GM13976 (cell line): ENCODE results near the gene AUTS2.

Experiments used
- DNase-seq: peaks from one replicate; pipeline ENCODE4 v3.0.0; 2012; ENCODE audit warnings: low spot score
- in situ Hi-C: fragments of 300-500 bp; cut with MboI; formaldehyde crosslinking; loops from one replicate; pipeline ENCODE4 v1.12.0; 2022; ENCODE audit warnings: low sequenced_read_pairs, mixed read lengths, inconsistent platforms; ENCODE audit not compliant: unreplicated experiment
- TF ChIP-seq, protein P1 (sequence below): IDR thresholded peaks from 2 replicates; pipeline ENCODE4 v1.5.1; 2012; ENCODE audit warnings: borderline replicate concordance, mild to moderate bottlenecking; ENCODE audit not compliant: insufficient read depth; ENCODE audit errors: extremely low read depth, missing control alignments, control extremely low read depth

AUTS2 gene

DNA sequence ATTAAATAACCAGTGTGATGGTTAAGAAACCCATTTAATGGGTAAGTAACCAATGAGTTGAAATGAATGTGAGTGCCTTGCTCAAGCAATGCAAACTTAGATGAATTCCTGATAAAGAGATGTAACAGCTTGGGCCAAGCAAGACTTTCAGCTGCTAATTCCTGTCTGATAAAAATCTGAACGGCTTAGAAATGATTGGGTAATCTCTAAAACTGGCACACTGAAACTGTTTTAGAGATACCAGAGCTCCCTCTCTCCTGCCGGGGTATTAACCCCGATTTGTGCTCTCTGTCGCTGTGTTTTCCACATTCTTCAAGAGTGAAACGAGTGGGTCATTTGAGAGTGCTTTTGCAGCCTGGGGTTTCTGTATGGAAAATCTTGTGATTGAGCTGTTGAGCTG lies 998.8 kb downstream of the AUTS2 start:
- in situ Hi-C loops: no loop called here
- no peak for DNase-seq
- TF ChIP-seq, protein P1, sequence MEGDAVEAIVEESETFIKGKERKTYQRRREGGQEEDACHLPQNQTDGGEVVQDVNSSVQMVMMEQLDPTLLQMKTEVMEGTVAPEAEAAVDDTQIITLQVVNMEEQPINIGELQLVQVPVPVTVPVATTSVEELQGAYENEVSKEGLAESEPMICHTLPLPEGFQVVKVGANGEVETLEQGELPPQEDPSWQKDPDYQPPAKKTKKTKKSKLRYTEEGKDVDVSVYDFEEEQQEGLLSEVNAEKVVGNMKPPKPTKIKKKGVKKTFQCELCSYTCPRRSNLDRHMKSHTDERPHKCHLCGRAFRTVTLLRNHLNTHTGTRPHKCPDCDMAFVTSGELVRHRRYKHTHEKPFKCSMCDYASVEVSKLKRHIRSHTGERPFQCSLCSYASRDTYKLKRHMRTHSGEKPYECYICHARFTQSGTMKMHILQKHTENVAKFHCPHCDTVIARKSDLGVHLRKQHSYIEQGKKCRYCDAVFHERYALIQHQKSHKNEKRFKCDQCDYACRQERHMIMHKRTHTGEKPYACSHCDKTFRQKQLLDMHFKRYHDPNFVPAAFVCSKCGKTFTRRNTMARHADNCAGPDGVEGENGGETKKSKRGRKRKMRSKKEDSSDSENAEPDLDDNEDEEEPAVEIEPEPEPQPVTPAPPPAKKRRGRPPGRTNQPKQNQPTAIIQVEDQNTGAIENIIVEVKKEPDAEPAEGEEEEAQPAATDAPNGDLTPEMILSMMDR: no peak

DNA sequence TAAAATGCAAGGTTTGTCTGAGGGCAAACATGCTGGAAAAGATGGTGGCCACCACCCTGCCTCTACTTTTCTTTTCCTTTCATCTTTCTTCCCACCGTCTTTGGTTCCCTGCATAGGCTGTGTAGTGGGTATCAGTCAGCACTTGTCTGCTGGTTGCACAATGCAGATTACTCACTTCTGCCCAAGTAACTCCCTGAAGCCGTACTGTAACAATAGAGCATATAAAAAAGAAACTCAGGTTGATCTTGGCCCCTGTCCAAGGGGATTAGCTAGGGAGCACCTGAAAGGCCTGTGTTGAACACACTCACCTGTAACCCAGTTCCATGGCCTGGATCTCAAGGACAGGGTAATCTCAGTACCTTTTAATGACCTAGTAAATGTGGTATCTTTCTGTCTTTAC lies 1000.7 kb downstream of the AUTS2 start:
- TF ChIP-seq, protein P1: no peak
- in situ Hi-C loops: no loop called here
- DNase-seq: no peak

DNA sequence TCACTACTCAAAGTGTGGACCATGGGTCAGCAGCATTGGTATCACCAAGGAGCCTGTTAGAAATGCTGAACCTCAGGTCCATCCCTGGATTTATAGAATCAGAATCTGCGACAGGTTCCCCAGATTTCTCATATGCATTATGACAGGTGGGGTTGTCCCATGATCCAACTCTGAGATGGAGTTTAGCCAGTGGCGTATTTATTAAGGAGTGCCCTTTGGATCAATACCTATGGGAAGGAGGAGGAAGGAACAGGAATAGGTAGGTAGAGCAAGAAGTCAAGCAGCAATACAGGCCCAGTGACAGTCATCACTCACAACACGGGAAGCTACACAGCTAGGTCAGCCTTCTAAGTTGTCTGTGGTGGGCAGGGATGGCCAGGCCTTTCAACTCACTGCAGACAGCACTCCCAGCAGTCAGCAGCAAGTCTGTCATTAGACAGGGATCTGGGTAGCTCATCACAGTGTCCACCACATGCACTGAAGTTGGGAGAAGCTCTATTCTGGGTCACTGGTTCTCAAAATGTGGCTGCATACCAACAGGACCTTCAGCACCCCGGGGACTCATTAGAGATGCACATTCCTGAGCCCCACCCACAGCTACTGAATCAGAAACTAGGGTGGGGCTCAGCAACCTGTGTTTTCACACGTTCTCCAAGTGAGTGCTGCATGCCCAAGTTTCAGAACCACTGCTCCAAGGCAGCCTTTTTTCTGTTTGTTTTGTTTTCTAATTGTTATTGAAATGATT lies 1001.3 kb downstream of the AUTS2 start:
- TF ChIP-seq, protein P1: no peak
- no peak for DNase-seq

GRCh38 chr7:70600993-70601392 lies 1002.7 kb downstream of the AUTS2 start:
- in situ Hi-C loops: no loop called here
- TF ChIP-seq, protein P1: no peak
- no peak for DNase-seq

More for the DNA sequence above, 1001.3 kb downstream of the AUTS2 start:
- in situ Hi-C loops: no loop called here

- in situ Hi-C loops: no loop called here
- no peak for DNase-seq
- TF ChIP-seq, protein P1: no peak
Measured at GRCh38 chr7:70602117-70602516, 1003.8 kb downstream of the AUTS2 start.

DNA sequence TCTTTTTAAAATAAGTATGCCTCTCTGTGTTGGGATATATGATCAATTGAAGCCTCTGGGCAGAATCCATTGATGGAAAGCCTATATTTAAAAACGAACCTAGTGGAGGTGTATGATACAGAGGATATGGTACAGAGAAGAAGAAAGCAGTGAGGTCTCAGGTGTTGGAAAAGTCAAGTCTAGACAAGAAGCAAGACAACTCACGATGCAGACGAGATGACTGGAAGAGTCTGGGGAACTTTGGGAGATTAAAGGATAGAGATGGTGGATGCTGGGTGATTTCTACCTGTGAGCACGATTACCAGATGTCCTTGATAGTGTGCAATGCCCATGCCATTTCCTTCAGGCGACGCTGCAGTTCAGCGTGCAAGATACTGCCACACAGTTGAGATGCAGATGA lies 1009.0 kb downstream of the AUTS2 start:
- DNase-seq: no peak
- TF ChIP-seq, protein P1: no peak
- in situ Hi-C loops: no loop called here

DNA sequence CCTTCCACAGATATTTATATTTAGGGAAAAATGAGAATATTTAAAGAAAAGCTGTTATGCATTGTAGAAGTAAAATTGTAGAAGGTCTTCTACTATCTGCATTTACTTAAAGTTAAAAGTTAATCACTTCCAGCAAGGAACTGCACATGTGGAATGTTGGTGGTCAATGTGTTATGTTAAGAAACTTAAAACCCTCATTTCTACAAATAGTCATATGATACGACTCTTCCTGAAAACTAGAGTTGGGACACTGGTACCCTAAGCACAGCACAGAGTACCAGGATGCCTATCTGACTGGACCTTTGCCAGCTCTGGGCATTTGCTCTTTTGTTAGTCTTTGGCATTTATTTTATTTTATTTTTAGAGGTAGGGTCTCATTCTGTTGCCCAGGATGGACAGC lies 1009.5 kb downstream of the AUTS2 start:
- in situ Hi-C loops: no loop called here
- TF ChIP-seq, protein P1: no peak
- DNase-seq: no peak
